GM21723 (cell line): ENCODE results near the gene CDH15.
"Not testable (repeated sequence)": the region's sequence is repeated elsewhere in the genome, so short reads cannot be mapped to it uniquely, and the experiment has no call there.

ENCODE experiments used
- ATAC-seq: cut with Tn5 transposase; IDR thresholded peaks from one replicate; pipeline ENCODE4 v1.9.1; 2021; ENCODE audit warnings: mild to moderate bottlenecking, moderate library complexity; ENCODE audit not compliant: unreplicated experiment

Gene CDH15

DNA sequence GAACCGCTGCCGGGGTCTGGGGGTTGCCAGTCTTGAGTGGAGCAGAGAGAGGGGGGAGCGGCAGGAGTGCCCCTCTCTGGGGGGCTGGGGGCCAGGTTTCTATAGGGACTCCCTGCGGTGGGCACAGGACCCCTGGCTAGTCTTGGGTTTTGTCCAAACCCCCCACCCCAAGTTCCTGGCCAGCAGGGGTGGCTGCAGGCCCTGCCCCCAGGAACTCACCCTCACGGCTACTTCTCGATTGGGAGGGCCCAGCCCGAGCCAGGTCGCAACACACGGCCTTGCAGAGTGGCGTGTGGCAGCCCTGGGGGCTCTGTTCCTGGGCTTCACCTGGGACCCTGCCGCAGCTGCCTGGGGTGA is 601 bp downstream of the CDH15 start:
- ATAC-seq: no peak

DNA sequence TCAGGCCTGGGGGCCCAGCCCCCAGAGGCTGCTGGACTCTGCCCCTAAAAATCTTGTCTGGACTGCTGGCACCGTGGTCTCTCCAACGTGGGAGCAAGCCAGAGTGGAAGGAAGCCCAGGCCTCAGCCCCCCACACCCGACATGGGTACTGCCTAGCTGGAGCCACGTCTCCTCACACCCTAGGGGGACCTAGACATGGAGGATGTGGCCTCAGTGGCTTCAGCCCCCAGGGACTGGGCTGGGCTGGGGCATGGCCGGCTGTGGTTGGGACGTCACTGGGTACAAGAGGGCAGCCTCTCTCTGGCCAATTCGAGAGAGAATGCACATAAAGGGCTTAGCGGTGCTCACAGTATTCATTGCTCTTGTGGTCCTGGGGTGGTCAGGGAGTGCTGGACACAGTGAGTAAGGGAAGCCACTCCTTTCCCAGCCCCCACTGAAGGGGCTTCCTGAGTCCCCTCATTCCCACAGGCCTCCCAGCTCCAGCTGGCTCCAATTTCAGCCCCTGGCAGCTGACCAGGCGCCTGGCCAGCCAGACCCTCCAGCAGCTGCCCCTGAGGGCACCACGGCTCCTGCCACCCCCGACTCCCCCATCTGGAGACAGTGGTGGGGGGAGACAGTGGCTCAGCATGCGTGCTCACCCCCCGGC is 1.1 kb downstream of the CDH15 start:
- no peak for ATAC-seq

DNA sequence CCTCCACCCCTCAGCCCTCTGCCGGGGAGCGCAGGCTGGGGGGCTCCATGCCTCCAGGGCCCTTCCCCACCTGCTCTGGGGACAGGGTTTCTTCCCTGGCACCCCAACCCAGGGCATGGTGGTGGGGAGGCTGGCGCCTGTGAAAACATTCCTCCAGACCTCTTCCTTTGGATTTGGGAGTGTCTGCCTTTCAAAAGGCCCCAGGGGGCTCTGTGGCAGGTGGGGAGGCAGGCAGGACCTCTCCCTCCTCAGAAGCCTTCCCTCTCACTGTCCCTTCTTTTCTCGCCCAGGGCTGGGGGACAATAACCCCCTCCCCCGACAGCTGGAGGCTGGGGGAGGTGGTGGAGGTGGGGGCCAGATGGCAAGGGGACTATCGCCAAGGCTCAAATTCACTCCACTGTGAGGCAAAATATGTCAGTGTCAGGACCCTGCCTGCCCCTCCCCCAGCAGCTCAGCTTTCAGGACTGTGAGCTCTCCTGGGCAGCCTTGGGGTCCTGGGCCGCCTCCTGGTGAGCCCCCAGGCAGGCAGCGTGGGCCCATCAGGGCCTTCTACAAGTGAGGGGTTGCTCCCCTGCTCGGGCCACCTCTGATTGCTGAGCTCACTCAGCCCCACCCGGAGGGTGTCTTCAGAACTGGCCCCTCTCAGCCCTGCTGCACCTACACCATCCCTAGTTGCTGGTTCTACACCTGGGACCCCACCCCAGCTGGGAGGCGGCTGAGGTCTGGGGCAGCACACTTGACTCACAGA is 1.8 kb downstream of the CDH15 start:
- no peak for ATAC-seq

DNA sequence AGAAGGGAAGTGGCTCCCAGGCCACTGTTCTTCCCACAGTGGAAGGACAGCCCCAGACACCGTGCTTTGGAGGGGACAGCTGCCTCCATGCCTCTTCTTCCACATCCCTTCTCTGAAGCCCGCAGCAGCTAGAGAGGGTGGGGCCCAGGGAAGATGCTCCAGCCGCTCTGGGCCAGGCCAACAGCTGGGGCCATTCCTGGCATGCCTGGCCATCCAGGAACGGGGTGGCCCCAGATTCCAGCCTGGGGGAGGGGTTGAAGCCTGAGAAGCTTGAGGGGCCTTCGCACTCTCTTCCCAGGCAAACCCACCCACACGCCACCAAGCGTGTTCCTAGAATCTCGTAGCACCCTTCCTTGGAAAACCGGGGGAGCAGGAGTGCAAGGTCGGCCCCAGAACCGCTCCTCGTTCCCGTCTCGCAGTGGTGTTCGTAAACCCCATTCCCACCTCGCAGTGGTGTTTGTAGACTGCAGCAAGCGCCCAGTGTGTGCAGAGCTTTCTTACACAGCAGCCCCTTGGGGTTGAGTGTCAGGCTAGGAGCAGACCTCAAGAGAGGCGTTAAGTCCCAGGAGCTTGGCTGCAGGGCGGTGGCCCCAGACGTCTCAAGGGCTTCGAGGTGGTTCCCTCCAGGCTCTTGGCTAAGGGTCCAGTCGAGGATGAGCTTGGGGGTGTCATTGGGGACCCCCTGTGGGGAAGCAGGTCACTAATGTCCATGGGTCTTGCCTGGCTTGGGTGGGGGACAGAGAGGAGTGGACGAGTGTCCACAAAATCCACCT is 2.7 kb downstream of the CDH15 start:
- ATAC-seq: no peak

DNA sequence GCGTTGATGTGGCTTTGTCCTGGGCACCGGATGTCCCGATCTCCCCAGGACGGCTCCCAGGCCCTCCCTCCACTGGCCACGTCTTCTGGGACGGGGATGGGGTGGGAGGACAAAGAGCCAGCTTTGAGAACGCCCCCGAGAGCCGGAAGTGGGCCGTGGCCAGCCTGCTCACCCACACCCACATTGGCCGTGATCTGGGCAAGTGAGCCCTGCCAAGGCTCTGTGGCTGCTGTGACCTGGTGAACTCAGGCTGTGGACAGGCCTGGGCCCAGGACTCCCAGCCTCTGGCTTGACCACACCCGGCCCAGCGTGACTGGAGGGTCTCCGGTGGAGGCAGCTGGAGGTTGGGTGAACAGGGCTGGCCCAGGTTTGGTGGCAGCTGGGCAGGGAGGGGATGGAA is 3.3 kb downstream of the CDH15 start:
- no peak for ATAC-seq

DNA sequence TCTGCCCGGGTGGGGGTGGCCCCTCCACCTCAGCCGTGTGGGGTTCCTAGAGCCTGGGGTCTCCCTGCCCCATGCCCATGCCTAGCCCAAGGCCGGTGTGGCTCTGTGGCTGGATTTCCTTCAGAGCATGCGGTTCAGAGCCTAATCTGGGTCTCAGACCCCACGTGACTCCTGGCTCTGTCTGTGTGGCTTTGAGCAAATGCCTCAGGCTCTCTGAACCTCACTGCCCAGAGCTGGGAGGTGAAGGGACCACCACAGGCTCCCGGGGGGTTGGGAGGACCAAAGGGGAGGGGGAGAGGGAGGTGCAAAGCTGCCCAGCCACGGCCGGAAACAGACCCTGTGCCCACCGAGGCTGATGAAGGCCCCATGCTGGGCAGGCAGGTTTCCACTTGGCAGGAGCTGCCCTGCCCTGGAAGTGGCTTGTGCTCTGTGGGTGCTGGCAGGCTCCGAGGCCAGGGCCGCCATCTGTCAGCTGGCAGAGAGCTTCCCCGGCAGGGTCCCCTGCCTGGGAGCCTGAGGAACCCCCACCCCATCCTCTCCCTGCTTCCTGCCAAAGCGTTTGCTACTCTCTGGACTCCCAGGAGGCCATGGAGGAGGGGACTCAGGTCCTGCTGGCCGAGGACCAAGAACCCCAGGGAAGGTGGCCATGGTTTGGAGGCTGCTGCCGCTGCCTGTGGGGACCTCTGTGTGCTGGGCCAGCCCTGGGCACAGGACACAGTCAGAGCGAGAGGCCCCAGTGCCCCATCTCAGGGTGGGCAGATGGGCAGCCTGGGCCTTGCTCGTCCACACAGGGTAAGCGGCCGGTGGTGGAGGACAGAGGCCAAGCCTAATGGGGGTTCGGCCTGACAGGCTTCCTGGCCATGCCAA is 4.0 kb downstream of the CDH15 start:
- ATAC-seq: no peak

DNA sequence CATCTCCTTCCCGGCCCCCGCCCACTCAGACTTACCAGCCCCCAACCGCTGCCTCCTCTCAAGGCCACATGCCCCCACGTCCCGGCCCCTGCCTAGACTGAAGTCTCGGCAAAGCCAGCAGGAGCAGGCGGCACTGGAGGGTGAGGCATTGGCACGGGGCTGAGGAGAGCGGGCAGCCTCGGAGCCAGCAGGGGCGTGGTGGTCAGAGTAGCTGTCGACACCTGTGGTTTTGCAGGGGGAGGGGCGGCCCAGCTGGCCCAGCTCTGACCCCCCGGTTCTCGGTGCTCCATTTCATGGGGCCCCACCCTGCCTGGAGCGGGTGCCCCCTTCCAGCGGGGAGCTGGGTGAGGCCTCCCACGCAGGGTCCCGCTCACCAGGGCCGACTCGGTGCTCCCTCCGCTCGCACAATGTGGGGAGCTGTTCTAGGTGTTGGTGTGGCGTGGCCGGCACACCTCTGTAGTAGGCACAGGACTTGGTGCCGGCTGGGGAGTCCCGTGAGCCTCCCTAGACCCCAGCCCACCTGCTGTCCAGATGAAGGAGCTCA is 4.7 kb downstream of the CDH15 start:
- ATAC-seq: no peak

DNA sequence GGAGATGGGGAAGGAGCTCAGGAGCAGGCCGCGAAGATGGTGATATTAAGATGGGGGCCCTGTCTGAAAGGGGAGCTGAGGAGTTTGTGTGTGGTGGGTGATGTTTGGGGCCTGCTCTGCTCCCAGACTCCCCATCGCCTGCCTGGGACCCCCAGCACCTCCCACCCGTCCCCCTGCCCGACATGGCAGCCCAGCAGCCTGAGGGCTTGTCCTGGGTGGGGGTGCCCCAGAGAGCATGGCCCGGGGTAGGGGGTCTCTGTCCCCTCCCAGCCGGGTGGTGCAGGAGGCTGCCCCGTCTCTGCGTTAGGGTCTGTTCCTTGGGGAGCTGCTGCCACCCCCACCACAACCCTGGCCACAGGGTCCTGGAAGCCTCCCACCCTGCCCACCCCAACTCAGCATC is 5.2 kb downstream of the CDH15 start:
- ATAC-seq: no peak

DNA sequence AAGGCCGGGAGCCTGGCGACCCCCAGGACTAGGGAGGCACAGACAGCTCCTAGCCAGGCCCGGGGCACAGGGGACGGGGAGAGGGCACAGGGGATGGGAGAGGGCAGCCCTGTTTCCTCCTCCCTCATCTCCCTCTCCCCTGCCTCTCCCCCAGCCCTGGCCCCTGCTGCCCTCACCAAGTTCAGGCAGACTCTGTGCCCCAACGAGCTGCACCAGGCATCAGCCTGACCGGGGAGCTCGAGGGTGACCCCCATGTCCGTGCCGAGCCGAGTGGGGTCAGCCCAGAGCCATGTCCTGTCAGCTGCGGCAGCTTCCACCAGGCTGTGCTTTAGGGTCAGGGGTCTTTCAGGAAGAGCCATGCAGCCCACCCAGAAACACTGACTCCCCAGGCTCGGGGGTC is 6.0 kb downstream of the CDH15 start:
- ATAC-seq: no peak

DNA sequence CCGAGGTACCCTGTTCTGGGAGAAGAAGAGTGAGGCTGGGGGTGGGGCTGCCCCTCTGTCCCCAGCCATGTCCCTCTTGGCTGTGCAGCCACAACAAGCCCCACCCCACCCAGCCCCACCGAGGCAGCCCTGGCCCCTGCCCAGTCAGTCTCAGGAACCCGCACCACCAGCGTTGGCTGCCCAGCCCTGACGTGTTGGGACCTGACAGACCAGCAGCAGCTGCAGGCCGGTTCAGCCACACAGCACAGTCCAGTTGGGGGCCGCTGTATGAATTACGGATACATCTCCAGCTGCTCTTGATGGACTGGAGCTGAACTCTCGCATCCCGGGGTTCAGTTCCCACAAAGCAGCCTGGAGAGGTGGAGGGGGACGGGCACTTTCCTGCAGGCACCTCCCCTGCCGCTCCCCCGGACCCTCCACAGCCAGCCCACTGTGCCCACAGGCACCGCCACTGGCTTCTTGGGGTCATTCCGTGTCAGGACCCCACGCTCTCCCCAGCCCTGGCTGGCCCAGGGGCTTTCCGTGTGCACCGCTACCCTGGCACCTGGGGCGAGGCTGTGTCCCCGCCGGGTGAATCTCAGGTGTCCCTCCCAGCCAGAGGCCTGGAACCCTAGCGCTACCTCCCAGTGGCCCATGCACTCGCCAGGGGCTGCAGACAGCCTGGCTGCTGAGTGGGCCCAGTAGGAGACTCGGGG is 7.1 kb downstream of the CDH15 start:
- no peak for ATAC-seq

DNA sequence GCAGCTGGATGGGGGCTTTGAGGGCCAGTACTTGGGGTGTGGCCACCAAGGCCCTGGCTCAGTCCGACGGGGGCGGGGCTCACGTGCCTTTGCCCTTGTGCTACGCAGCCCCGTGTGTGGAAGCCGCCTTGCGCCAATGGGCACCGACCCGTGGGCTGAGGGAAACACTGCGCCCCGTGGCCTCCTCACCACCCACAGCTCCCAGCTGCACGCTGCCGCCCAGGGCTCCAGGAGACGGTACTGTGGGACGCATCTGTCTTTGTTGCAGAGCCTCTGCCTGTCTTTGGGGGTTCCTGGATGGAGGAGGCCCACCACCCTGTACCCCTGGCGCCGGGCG is 7.6 kb downstream of the CDH15 start:
- ATAC-seq: no peak

DNA sequence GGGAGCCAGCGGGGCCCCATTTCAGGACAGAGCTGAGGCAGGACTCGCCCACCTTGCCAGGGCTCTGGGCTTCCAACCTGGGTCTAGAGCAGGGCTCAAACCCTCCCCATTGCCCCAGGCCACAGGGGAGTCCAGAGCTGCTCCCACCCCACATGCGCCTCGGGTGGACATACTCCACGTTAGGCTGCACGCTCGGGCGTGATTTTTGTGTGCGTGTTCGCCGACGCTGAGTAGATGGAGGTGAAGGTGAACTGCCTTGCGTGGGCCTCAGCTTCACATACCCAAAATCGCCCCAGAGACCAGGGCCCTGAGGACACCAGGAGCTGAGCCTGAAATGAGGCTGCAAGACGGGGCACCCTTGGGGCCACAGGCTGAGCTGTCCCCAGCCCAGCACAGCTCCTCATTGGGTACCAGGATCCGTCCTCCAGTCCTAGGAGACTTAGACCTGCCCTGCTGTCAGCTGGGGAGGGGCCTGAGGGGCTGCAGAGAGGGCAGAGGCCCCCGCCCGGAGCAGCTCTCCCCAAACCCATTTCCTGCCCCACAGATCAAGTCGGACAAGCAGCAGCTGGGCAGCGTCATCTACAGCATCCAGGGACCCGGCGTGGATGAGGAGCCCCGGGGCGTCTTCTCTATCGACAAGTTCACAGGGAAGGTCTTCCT is 8.2 kb downstream of the CDH15 start:
- ATAC-seq: no peak

DNA sequence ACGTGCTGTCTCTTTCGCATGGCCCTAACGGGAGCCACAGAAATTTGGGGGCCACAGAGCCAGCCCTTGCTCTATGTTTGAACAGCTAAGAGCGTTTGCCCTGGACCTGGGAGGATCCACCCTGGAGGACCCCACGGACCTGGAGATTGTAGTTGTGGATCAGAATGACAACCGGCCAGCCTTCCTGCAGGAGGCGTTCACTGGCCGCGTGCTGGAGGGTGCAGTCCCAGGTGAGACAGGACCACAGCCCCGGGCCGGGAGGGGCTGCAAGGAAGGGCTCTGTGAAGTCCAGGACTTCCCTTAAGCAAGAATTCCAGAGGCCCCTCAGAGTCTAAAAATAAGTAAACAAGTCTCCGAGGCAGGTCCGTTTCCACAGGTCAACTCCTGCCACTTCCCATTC is 11.9 kb downstream of the CDH15 start:
- no peak for ATAC-seq

DNA sequence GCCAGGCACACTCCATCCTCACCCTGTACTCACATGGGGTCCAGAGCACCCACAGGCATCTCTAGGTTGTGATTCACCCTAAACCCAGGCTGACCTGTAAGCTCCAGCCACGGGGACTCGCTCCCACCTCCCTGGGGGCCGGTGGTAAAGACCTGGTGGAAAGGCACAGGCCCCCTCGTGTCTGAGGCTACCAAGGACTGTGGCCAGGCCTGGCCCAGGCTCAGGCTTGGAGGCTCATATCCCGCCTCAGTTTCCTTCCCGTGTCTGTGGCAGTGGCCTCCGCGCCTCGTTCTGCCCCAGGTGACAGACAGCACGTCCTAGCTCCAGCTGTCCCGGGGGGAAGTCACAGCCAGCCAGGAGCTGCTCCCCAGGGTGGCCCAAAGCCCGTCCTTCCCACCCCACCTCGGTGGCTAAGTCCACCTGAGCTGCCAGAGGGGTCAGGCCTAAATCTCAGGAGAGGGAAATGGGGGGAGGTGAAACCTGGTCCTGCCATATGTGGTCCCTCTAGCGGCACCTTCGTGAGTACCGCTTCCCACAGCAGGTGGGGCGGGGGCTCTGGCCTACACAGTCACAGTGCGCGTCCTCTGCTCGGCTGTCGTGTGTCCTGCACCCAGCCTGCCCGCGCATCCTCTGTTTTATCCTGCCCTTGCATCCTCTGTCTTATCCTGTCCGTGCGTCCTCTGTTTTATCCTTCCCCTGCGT is 12.6 kb downstream of the CDH15 start:
- ATAC-seq: no peak

DNA sequence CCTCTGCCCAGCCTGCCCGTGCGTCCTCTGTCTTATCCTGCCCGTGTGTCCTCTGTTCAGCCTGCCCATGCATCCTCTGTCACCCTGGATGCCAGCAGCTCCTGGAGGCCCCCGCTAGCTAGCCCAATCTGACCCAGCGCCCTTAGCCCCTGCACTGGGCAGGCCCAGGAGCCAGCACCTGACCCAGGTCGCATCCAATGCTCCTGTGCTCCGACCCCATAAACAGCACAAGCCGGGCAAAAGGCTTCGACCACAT is 13.1 kb downstream of the CDH15 start:
- no peak for ATAC-seq

DNA sequence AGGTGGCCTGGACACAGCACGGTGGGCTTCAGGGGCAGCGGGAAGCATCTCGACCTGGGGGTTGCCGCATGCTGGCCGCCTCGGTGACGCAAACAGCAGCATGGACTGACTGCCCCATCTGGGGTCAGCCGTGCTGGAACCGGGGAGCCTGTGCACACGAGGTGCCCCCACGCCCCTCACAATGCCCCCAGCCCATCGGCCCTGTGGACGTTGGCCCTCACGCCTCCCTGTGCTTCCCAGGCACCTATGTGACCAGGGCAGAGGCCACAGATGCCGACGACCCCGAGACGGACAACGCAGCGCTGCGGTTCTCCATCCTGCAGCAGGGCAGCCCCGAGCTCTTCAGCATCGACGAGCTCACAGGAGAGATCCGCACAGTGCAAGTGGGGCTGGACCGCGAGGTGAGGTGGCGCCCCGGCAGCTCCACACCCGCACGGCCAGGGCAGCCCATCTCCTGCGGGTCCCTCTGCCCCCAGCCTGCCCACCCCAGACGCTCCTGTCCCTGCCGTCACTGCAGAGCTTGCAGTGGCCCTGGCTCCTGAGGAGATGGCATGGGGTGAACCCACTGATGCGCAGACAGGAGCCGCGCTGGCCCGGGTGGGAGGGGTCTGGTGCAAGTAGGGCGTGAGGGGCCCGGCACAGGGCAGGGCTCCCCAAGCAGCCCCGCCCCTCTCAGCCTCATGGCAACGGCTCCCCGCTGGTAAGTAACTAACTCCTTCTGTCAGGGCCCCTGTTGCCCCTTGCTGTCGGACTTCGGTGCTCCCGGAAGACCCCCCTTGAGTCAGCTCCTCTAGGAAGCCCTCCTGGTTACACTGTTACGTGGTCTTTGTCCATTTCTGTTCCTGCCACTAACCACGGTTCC is 13.6 kb downstream of the CDH15 start:
- no peak for ATAC-seq

DNA sequence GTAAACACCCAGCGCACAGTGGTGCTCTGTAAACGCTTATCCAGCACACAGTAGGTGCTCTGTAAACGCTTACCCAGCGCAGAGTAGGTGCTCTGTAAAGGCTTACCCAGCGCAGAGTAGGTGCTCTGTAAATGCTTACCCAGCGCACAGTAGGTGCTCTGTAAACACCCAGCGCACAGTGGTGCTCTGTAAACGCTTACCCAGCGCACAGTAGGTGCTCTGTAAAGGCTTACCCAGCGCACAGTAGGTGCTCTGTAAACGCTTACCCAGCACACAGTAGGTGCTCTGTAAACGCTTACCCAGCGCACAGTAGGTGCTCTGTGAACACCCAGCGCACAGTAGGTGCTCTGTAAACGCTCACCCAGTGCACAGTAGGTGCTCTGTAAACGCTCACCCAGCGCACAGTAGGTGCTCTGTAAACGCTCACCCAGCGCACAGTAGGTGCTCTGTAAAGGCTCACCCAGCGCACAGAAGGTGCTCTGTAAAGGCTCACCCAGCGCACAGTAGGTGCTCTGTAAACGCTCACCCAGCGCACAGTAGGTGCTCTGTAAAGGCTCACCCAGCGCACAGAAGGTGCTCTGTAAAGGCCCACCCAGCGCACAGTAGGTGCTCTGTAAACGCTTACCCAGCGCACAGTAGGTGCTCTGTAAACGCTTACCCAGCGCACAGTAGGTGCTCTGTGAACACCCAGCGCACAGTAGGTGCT is 14.5 kb downstream of the CDH15 start:
- not testable (repeated sequence) for ATAC-seq

DNA sequence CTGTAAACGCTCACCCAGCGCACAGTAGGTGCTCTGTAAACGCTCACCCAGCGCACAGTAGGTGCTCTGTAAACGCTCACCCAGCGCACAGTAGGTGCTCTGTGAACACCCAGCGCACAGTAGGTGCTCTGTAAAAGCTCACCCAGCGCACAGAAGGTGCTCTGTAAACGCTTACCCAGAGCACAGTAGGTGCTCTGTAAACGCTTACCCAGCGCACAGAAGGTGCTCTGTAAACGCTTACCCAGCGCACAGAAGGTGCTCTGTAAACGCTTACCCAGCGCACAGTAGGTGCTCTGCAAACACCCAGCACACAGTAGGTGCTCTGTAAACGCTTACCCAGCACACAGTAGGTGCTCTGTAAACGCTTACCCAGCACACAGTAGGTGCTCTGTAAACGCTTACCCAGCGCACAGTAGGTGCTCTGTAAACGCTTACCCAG is 15.1 kb downstream of the CDH15 start:
- ATAC-seq: not testable (repeated sequence)
